ENCODE measurements around the gene OR6K2.
"Not testable (repeated sequence)": the region's sequence is repeated elsewhere in the genome, so short reads cannot be mapped to it uniquely, and the experiment has no call there.

The OR6K2 gene

GRCh38 chr1:158692356-158692755, 8.1 kb downstream of the OR6K2 start:
- DNase-seq (ENCODE audit: insufficient read length, low spot score) (no peak), FAIRE-seq (no peak)
- TF ChIP-seq POLR2A (IDR thresholded peaks at IDR 0.05; ENCODE audit: low read depth, low read length): no peak

- no peak for TF ChIP-seq POLR2A (IDR thresholded peaks at IDR 0.05; ENCODE audit: low read depth, low read length)
- DNase-seq (ENCODE audit: insufficient read length, low spot score) (no peak), FAIRE-seq (no peak)
These were observed 8.5 kb downstream of the OR6K2 start for GRCh38 chr1:158691907-158692306.

GRCh38 chr1:158691149-158691548, 9.3 kb downstream of the OR6K2 start:
- not testable (repeated sequence) for FAIRE-seq; DNase-seq (ENCODE audit: insufficient read length, low spot score)

GRCh38 chr1:158689875-158690274, 10.6 kb downstream of the OR6K2 start:
- DNase-seq (ENCODE audit: insufficient read length, low spot score) (no peak), FAIRE-seq (no peak)
- no peak for TF ChIP-seq POLR2A (IDR thresholded peaks at IDR 0.05; ENCODE audit: low read depth, low read length)

- TF ChIP-seq POLR2A (IDR thresholded peaks at IDR 0.05; ENCODE audit: low read depth, low read length): no peak
- FAIRE-seq: no peak
- DNase-seq (ENCODE audit: insufficient read length, low spot score): no peak
These were observed 11.3 kb downstream of the OR6K2 start for GRCh38 chr1:158689110-158689509.

GRCh38 chr1:158688343-158688742, 12.1 kb downstream of the OR6K2 start:
- not testable (repeated sequence) for FAIRE-seq

GRCh38 chr1:158687037-158687436, 13.4 kb downstream of the OR6K2 start:
- FAIRE-seq: no peak
- no peak for DNase-seq (ENCODE audit: insufficient read length, low spot score)
- TF ChIP-seq POLR2A (IDR thresholded peaks at IDR 0.05; ENCODE audit: low read depth, low read length): no peak

More at GRCh38 chr1:158688343-158688742, 12.1 kb downstream of the OR6K2 start:
- not testable (repeated sequence) for DNase-seq (ENCODE audit: insufficient read length, low spot score)

- DNase-seq (ENCODE audit: insufficient read length, low spot score): no peak
- FAIRE-seq: no peak
- no peak for TF ChIP-seq POLR2A (IDR thresholded peaks at IDR 0.05; ENCODE audit: low read depth, low read length)
These were observed 14.1 kb downstream of the OR6K2 start, which contains the start of gene SPTA1 for GRCh38 chr1:158686111-158687009. Gene SPTA1, minus strand, starts transcription at chr1:158686715. Its CDS starts 198 bp downstream, at chr1:158686517.

- FAIRE-seq (no peak), DNase-seq (ENCODE audit: insufficient read length, low spot score) (no peak)
- no peak for TF ChIP-seq POLR2A (IDR thresholded peaks at IDR 0.05; ENCODE audit: low read depth, low read length)
These were observed 15.4 kb downstream of the OR6K2 start for GRCh38 chr1:158685085-158685484.

GRCh38 chr1:158681606-158682005, 18.8 kb downstream of the OR6K2 start:
- no peak for FAIRE-seq
- no peak for DNase-seq (ENCODE audit: insufficient read length, low spot score)

GRCh38 chr1:158679289-158679688, 21.2 kb downstream of the OR6K2 start:
- FAIRE-seq: no peak
- DNase-seq (ENCODE audit: insufficient read length, low spot score): no peak
- no peak for TF ChIP-seq POLR2A (IDR thresholded peaks at IDR 0.05; ENCODE audit: low read depth, low read length)

More at GRCh38 chr1:158681606-158682005, 18.8 kb downstream of the OR6K2 start:
- TF ChIP-seq POLR2A (IDR thresholded peaks at IDR 0.05; ENCODE audit: low read depth, low read length): no peak

- FAIRE-seq (no peak), DNase-seq (ENCODE audit: insufficient read length, low spot score) (no peak)
- TF ChIP-seq POLR2A (IDR thresholded peaks at IDR 0.05; ENCODE audit: low read depth, low read length): no peak
These were observed 24.7 kb downstream of the OR6K2 start for GRCh38 chr1:158675563-158676323.

- FAIRE-seq (no peak), DNase-seq (ENCODE audit: insufficient read length, low spot score) (no peak)
- TF ChIP-seq POLR2A (IDR thresholded peaks at IDR 0.05; ENCODE audit: low read depth, low read length): no peak
These were observed 26.1 kb downstream of the OR6K2 start for GRCh38 chr1:158674302-158674701.

GRCh38 chr1:158666037-158666436, 34.4 kb downstream of the OR6K2 start:
- FAIRE-seq: no peak
- DNase-seq (ENCODE audit: insufficient read length, low spot score): no peak
- no peak for TF ChIP-seq POLR2A (IDR thresholded peaks at IDR 0.05; ENCODE audit: low read depth, low read length)
